Measurements from ENCODE around the gene SGIP1.

DNA sequence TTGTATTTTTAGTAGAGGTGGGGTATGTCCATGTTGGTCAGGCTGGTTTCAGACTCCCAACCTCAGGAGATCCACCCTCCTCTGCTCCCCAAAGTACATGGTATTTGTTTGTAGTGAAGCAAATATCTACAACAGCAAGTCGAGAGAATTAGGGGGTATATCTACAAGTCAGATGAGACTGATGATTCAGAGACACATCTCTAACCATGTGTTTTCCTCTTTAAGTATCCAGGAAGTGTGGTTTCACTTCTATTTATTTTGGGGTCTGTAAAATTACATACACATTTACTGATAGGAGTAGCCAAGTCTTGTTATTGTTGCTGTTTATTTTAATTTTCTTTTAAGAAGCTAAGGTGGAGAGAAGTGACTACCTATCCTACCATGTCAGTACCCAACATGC is 44.9 kb downstream of the SGIP1 start:
- TF ChIP-seq POLR2A (IDR thresholded peaks at IDR 0.05), result no peak
- TF ChIP-seq EP300 (IDR thresholded peaks at IDR 0.05), result no peak
